CD4-positive, CD25-positive, alpha-beta regulatory T cell (primary cell): Measurements from ENCODE around the gene PIPOX. TPM values are rescaled to one million over a fixed set of nuclear protein-coding genes. Genes with fewer than 3 reads are reported as not detected.

Experiments used
- ATAC-seq, 2 donors: fragments of 150-1000 bp; cut with Tn5 transposase; one replicate each; pipeline ENCODE4 v1.10.0; 2021; ENCODE audit warnings: low read depth in 2 of 2, moderate number of reproducible peaks in 2 of 2, moderate library complexity in 1 of 2
- DNase-seq, 3 donors: peaks; one replicate each; pipeline versions ENCODE4 v3.0.0 to v3.0.0-alpha.2; 2012 to 2022; ENCODE audit warnings: mixed read lengths in 1 of 3
- H3K27ac ChIP-seq: one replicate; pipeline ENCODE4 v1.7.0; 2013; ENCODE audit warnings: mild to moderate bottlenecking, low read length; ENCODE audit not compliant: insufficient read depth, poor library complexity, severe bottlenecking
- H3K27me3 ChIP-seq: one replicate; pipeline ENCODE4 v1.7.0; 2013; ENCODE audit warnings: low read length; ENCODE audit not compliant: control insufficient read depth, insufficient read depth
- H3K36me3 ChIP-seq: one replicate; pipeline ENCODE4 v1.7.0; 2013; ENCODE audit warnings: mild to moderate bottlenecking, low read length, moderate library complexity; ENCODE audit not compliant: control insufficient read depth, insufficient read depth
- H3K4me1 ChIP-seq: 2 replicates; pipeline ENCODE4 v1.7.0; 2013; ENCODE audit warnings: mild to moderate bottlenecking, low read length; ENCODE audit not compliant: insufficient read depth, control insufficient read depth, poor library complexity, severe bottlenecking
- H3K4me3 ChIP-seq: one replicate; pipeline ENCODE4 v1.7.0; 2013; ENCODE audit warnings: low read depth, mild to moderate bottlenecking, low read length, moderate library complexity
- H3K9me3 ChIP-seq, 2 experiments: 1 replicate in 1 of 2; 2 replicates in 1 of 2; pipeline ENCODE4 v1.7.0; 2013; ENCODE audit warnings: low read length in 2 of 2, mild to moderate bottlenecking in 1 of 2, moderate library complexity in 1 of 2; ENCODE audit not compliant: control insufficient read depth in 2 of 2
- H3K27ac Mint-ChIP-seq, 3 donors: one replicate each; pipeline ENCODE4 v1.8.0; 2020 to 2022; ENCODE audit warnings: mild to moderate bottlenecking in 3 of 3, mixed read lengths in 3 of 3, moderate library complexity in 2 of 3
- H3K27me3 Mint-ChIP-seq: one replicate; pipeline ENCODE4 v1.8.0; 2022; ENCODE audit warnings: mild to moderate bottlenecking, mixed read lengths
- H3K36me3 Mint-ChIP-seq: one replicate; pipeline ENCODE4 v1.8.0; 2020; ENCODE audit warnings: mixed read lengths
- H3K4me1 Mint-ChIP-seq, 4 donors: one replicate each; pipeline ENCODE4 v1.8.0; 2020 to 2022; ENCODE audit warnings: mixed read lengths in 4 of 4, mild to moderate bottlenecking in 1 of 4
- H3K4me3 Mint-ChIP-seq, 4 donors: one replicate each; pipeline ENCODE4 v1.8.0; 2020 to 2022; ENCODE audit warnings: mild to moderate bottlenecking in 4 of 4, mixed read lengths in 4 of 4, moderate library complexity in 3 of 4
- H3K9me3 Mint-ChIP-seq, 7 donors: one replicate each; pipeline ENCODE4 v1.8.0; 2020 to 2022; ENCODE audit warnings: mixed read lengths in 7 of 7, mild to moderate bottlenecking in 3 of 7, moderate library complexity in 2 of 7
- polyA plus RNA-seq, 4 donors: library from polyadenylated mRNA; unstranded; fragments of 300-500 nt; fragmentation: Illumina TruSeq; gene quantifications; one replicate each; pipeline ENCODE4 v1.2.3, GENCODE V29; 2021
- total RNA-seq: library from RNA; stranded (reverse); gene quantifications from one replicate; pipeline ENCODE4 v1.2.3, GENCODE V29; 2022

PIPOX gene, protein sequence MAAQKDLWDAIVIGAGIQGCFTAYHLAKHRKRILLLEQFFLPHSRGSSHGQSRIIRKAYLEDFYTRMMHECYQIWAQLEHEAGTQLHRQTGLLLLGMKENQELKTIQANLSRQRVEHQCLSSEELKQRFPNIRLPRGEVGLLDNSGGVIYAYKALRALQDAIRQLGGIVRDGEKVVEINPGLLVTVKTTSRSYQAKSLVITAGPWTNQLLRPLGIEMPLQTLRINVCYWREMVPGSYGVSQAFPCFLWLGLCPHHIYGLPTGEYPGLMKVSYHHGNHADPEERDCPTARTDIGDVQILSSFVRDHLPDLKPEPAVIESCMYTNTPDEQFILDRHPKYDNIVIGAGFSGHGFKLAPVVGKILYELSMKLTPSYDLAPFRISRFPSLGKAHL
- 3.9 TPM for total RNA-seq
- polyA plus RNA-seq, result 1 to 10 TPM in 2 of 4 donors, under 1 TPM in 2; 0.73 to 1.8 (median 1.1) TPM

- Histone ChIP-seq H3K36me3 (no peaks in the 10 kb centered on the region), H3K4me1 (no peaks in the 10 kb centered on the region), H3K4me3 (no peak within 1 kb of the TSS), H3K9me3 (no peaks in the 10 kb centered on the region), H3K27me3 (no peaks in the 10 kb centered on the region), H3K27ac (no peak within 1 kb of the TSS)
- Mint-ChIP-seq H3K27ac (no peak within 1 kb of the TSS), H3K4me3 (no peak within 1 kb of the TSS), H3K27me3 (peaks cover 26% of the 10 kb centered on the region), H3K9me3 (no peaks in the 10 kb centered on the region), H3K4me1 (no peaks in the 10 kb centered on the region), H3K36me3 (peaks cover 5% of the 10 kb centered on the region)
- DNase-seq (no peak), ATAC-seq (peak in 1 of 2 donors; percentile 43)
Observed at GRCh38 chr17:29042679-29043538, at the start of gene PIPOX. Gene PIPOX (plus strand): TSS chr17:29043141. CDS start chr17:29043226, 85 bp downstream.

DNA sequence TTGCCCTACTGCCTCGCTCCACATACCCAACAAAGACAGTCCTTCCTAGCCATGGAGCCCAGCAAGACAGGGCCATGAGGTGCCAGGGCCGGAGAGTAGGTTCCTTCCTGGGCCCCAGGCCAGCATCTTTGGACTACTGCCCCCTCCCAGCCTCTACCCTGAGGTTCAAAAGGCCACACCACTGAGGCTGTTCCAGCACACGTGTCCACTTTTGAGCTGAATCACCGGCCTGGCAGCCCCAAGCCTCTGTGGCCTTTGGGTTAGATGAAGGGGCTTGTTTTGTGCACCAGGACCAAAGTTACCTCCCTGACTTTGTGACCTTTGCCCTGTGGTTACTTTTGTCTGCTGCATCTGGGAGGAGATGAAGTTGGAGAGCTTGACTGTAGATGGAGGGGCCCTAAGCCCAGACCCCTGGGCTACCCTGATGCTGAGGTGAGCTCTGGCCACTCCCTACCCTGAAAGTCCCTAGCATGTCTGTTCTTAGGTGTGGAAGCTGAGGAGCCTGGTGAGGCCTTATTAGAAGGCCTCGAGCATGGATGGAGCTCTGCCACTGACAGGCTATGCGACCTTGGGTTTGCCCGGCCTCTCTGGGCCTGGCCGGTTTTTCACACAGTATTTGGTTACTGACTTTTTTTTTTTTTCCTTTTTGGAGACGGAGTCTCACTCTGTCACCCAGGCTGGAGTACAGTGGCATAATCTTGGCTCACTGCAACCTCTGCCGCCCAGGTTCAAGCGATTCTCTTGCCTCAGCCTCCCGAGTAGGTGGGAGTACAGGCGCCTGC is 49.1 kb upstream of the PIPOX start:
- Histone ChIP-seq H3K36me3 (no peaks in the 10 kb centered on the region), H3K4me3 (no peak overlapping the region), H3K4me1 (no peaks in the 10 kb centered on the region), H3K27me3 (no peaks in the 10 kb centered on the region), H3K27ac (no peak overlapping the region), H3K9me3 (no peaks in the 10 kb centered on the region)
- Mint-ChIP-seq H3K4me3 (no peak overlapping the region), H3K27me3 (no peaks in the 10 kb centered on the region), H3K4me1 (no peaks in the 10 kb centered on the region), H3K36me3 (peaks cover 4% of the 10 kb centered on the region), H3K9me3 (peaks cover 0 to 2% (median 0%) of the 10 kb centered on the region in 7 donors), H3K27ac (no peak overlapping the region)
- DNase-seq, result no peak
- no peak for ATAC-seq

DNA sequence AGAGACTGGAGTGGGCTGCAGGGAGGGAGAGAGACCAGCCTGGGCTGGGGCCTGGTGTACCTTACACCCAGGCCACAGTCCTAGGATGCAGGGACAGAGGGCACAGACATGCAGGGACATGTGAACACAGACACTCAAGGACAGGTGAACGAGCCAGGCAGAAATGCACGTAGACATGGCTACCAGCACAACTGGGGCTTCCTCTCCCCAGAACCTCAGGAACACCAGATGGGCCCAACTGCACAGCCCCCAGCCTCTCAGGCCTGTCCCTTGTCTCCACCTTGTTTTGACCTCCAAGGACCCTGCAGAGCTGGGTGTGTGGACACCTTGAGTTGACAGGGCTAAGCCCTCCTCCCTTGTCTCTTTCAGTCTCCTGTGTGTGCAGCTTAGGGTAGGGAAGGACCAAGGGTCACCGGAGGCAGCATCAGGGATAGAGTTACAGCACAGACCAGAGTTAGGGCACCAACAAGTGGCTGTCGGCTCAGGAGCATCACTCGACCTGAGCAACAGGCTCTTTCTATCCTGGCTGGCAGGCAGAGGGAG is 46.3 kb upstream of the PIPOX start:
- ATAC-seq (no peak), DNase-seq (no peak)
- Histone ChIP-seq H3K27ac (no peak overlapping the region), H3K9me3 (no peaks in the 10 kb centered on the region), H3K4me1 (no peaks in the 10 kb centered on the region), H3K4me3 (no peak overlapping the region), H3K27me3 (no peaks in the 10 kb centered on the region), H3K36me3 (no peaks in the 10 kb centered on the region)
- Mint-ChIP-seq H3K9me3 (peaks cover 0 to 2% (median 0%) of the 10 kb centered on the region in 7 donors), H3K4me1 (no peaks in the 10 kb centered on the region), H3K27me3 (peaks cover 4% of the 10 kb centered on the region), H3K36me3 (peaks cover 4% of the 10 kb centered on the region), H3K27ac (peak overlapping the region in 1 of 3 donors; percentile 48), H3K4me3 (no peak overlapping the region)

DNA sequence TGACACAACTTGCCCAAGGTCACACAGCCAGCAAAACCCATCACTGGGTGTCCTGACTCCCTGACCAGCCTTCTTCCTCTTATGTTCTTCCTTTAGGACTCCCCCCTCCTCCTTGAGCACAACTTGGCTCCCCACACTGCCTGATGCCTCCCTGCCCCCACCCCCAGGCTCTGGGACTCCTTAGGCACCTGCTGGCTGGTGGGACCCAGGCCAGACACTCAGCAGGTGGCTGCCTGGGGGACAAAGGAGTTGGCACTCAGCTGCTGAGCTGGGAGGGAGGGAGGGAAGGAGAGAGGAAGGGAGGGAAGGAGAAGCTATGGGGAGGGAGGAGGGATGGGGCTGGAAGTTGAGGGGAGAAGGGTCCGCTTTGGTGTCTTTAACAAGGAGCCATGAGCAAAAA is 45.1 kb upstream of the PIPOX start:
- no peak overlapping the region for H3K4me3 Mint-ChIP-seq
- no peak overlapping the region for H3K27ac ChIP-seq

DNA sequence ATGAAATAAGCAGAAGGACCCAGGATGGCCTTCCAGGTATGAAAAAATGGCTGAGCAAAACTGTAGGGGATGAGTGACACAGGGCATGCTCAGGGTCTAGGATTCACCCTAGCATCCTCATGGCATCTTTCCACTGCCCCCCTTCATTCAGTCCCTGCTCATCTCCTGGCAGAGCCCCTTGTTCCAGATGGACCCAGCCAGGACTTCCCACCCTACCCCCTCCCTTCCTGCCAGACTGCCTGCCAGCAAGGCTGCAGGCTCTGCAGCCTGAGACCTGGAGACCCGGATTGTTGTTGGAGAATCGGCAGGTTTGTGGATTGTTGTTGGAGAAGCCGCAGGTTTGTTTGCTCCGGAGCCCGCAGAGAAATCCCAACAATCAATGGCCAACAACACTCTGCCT is 43.7 kb upstream of the PIPOX start:
- DNase-seq, result no peak
- peaks cover 5% of the 10 kb centered on the region for H3K27me3 ChIP-seq

More for the DNA sequence above, 45.1 kb upstream of the PIPOX start:
- Mint-ChIP-seq H3K27ac (no peak overlapping the region), H3K36me3 (peaks cover 4% of the 10 kb centered on the region), H3K27me3 (peaks cover 7% of the 10 kb centered on the region), H3K4me1 (no peaks in the 10 kb centered on the region), H3K9me3 (peaks cover 0 to 2% (median 0%) of the 10 kb centered on the region in 7 donors)
- ATAC-seq (no peak), DNase-seq (no peak)
- no peak overlapping the region for H3K4me3 ChIP-seq
- no peaks in the 10 kb centered on the region for H3K4me1 ChIP-seq
- H3K36me3 ChIP-seq, result no peaks in the 10 kb centered on the region
- no peaks in the 10 kb centered on the region for H3K27me3 ChIP-seq
- H3K9me3 ChIP-seq, result no peaks in the 10 kb centered on the region

GRCh38 chr17:29000973-29001372 is 42.0 kb upstream of the PIPOX start:
- H3K9me3 ChIP-seq, result no peaks in the 10 kb centered on the region
- H3K27me3 ChIP-seq, result peaks cover 9% of the 10 kb centered on the region
- peaks cover 23% of the 10 kb centered on the region for H3K27me3 Mint-ChIP-seq
- H3K27ac Mint-ChIP-seq, result no peak overlapping the region
- H3K4me3 Mint-ChIP-seq, result no peak overlapping the region
- H3K4me1 ChIP-seq, result no peaks in the 10 kb centered on the region
- no peak for DNase-seq
- peaks cover 0 to 3% (median 0%) of the 10 kb centered on the region in 4 donors for H3K4me1 Mint-ChIP-seq
- H3K27ac ChIP-seq, result no peak overlapping the region
- ATAC-seq, result no peak
- H3K36me3 Mint-ChIP-seq, result peaks cover 4% of the 10 kb centered on the region
- H3K36me3 ChIP-seq, result no peaks in the 10 kb centered on the region
- no peaks in the 10 kb centered on the region for H3K9me3 Mint-ChIP-seq
- H3K4me3 ChIP-seq, result no peak overlapping the region

More for the DNA sequence above, 43.7 kb upstream of the PIPOX start:
- peaks cover 15% of the 10 kb centered on the region for H3K27me3 Mint-ChIP-seq
- no peaks in the 10 kb centered on the region for H3K36me3 ChIP-seq
- H3K4me1 Mint-ChIP-seq, result no peaks in the 10 kb centered on the region
- H3K4me3 Mint-ChIP-seq, result no peak overlapping the region
- H3K4me1 ChIP-seq, result no peaks in the 10 kb centered on the region
- H3K9me3 ChIP-seq, result no peaks in the 10 kb centered on the region
- peaks cover 0 to 2% (median 0%) of the 10 kb centered on the region in 7 donors for H3K9me3 Mint-ChIP-seq
- no peak overlapping the region for H3K4me3 ChIP-seq
- H3K36me3 Mint-ChIP-seq, result peaks cover 4% of the 10 kb centered on the region
- ATAC-seq, result no peak
- no peak overlapping the region for H3K27ac ChIP-seq
- peak overlapping the region in 1 of 3 donors; percentile 33 for H3K27ac Mint-ChIP-seq

- H3K27ac ChIP-seq, result no peak overlapping the region
- Mint-ChIP-seq H3K36me3 (no peaks in the 10 kb centered on the region), H3K27me3 (peaks cover 41% of the 10 kb centered on the region), H3K4me3 (no peak overlapping the region), H3K4me1 (peaks cover 0 to 6% (median 0%) of the 10 kb centered on the region in 4 donors), H3K9me3 (no peaks in the 10 kb centered on the region), H3K27ac (no peak overlapping the region)
- H3K4me3 ChIP-seq, result no peak overlapping the region
- no peak for ATAC-seq
- peaks cover 17% of the 10 kb centered on the region for H3K27me3 ChIP-seq
- no peak for DNase-seq
- no peaks in the 10 kb centered on the region for H3K9me3 ChIP-seq
- H3K36me3 ChIP-seq, result no peaks in the 10 kb centered on the region
- no peaks in the 10 kb centered on the region for H3K4me1 ChIP-seq
Observed at GRCh38 chr17:29002811-29003210, 40.1 kb upstream of the PIPOX start.
